GM23338 (cell line): ENCODE measurements around the gene EPS8. TPM values are rescaled to one million over a fixed set of nuclear protein-coding genes. Genes with fewer than 3 reads are reported as not detected.

Experiments
- ATAC-seq: fragments of 200-7000 bp; cut with Tn5 transposase; 3 replicates; pipeline ENCODE4 v1.9.1; 2020
- DNase-seq: peaks from one replicate; pipeline ENCODE4 v3.0.0-alpha.2; 2015; ENCODE audit warnings: low spot score
- H2AFZ ChIP-seq: fragments of 200-600 bp; sonication (generic); 2 replicates; pipeline ENCODE4 v1.8.0; 2016; ENCODE audit warnings: antibody characterized with exemption, mild to moderate bottlenecking, moderate library complexity
- H3F3A ChIP-seq: fragments of 200-600 bp; sonication (generic); replicated peaks from 2 replicates; pipeline ENCODE4 v1.8.0; 2017; ENCODE audit warnings: antibody characterized with exemption, mixed run types, low read depth
- H3K27ac ChIP-seq: fragments of 200-600 bp; sonication (generic); 2 replicates; pipeline ENCODE4 v1.6.1; 2016; ENCODE audit warnings: low read depth
- H3K27me3 ChIP-seq: fragments of 200-600 bp; sonication (generic); 2 replicates; pipeline ENCODE4 v1.8.0; 2016; ENCODE audit warnings: mild to moderate bottlenecking, mixed run types, moderate library complexity; ENCODE audit not compliant: insufficient read depth
- H3K36me3 ChIP-seq: fragments of 200-600 bp; sonication (generic); 2 replicates; pipeline ENCODE4 v1.8.0; 2016; ENCODE audit warnings: mild to moderate bottlenecking; ENCODE audit not compliant: insufficient read depth
- H3K4me1 ChIP-seq: fragments of 200-600 bp; sonication (generic); 2 replicates; pipeline ENCODE4 v1.8.0; 2016; ENCODE audit warnings: mild to moderate bottlenecking, moderate library complexity; ENCODE audit not compliant: insufficient read depth
- H3K4me2 ChIP-seq: fragments of 200-600 bp; sonication (generic); 2 replicates; pipeline ENCODE4 v1.7.1; 2017; ENCODE audit warnings: mixed run types
- H3K4me3 ChIP-seq: fragments of 200-600 bp; sonication (generic); 2 replicates; pipeline ENCODE4 v1.6.1; 2016; ENCODE audit warnings: mixed run types
- H3K79me2 ChIP-seq: fragments of 200-600 bp; sonication (generic); replicated peaks from 2 replicates; pipeline ENCODE4 v1.8.0; 2017; ENCODE audit warnings: mild to moderate bottlenecking; ENCODE audit not compliant: insufficient read depth
- H3K9me2 ChIP-seq: fragments of 200-600 bp; sonication (generic); 2 replicates; pipeline ENCODE4 v1.8.0; 2017; ENCODE audit not compliant: insufficient read depth
- H4K20me1 ChIP-seq: fragments of 200-600 bp; sonication (generic); replicated peaks from 2 replicates; pipeline ENCODE4 v1.8.0; 2017; ENCODE audit warnings: mild to moderate bottlenecking; ENCODE audit not compliant: insufficient read depth
- H3K27ac Mint-ChIP-seq: 2 replicates; pipeline ENCODE4 v1.8.0; 2020; ENCODE audit warnings: inconsistent platforms, mild to moderate bottlenecking, moderate library complexity, mixed read lengths
- H3K27me3 Mint-ChIP-seq: 3 replicates; pipeline ENCODE4 v1.8.0; 2022; ENCODE audit warnings: low read depth, mild to moderate bottlenecking, moderate library complexity, mixed read lengths, inconsistent platforms; ENCODE audit not compliant: insufficient read depth, poor library complexity
- H3K36me3 Mint-ChIP-seq: 3 replicates; pipeline ENCODE4 v1.8.0; 2021; ENCODE audit warnings: low read depth, mild to moderate bottlenecking, inconsistent platforms, moderate library complexity, mixed read lengths
- H3K4me1 Mint-ChIP-seq: 3 replicates; pipeline ENCODE4 v1.8.0; 2020; ENCODE audit warnings: mild to moderate bottlenecking, inconsistent platforms, mixed read lengths
- H3K4me3 Mint-ChIP-seq: 3 replicates; pipeline ENCODE4 v1.8.0; 2021; ENCODE audit warnings: moderate library complexity, mild to moderate bottlenecking, inconsistent platforms, mixed read lengths
- H3K9me3 Mint-ChIP-seq: 3 replicates; pipeline ENCODE4 v1.8.0; 2020; ENCODE audit warnings: moderate library complexity, mild to moderate bottlenecking, inconsistent platforms, mixed read lengths
- POLR2AphosphoS5 ChIP-seq: IDR thresholded peaks from 2 replicates; pipeline ENCODE4 v1.6.1; 2016; ENCODE audit warnings: antibody characterized with exemption, low read depth
- ZNF462 ChIP-seq: fragments of 250-450 bp; sonication (Bioruptor Pico); IDR thresholded peaks from 2 replicates; pipeline ENCODE4 v1.5.0; 2020; ENCODE audit warnings: mild to moderate bottlenecking, moderate library complexity
- polyA plus RNA-seq: library from polyadenylated mRNA; unstranded; fragments of >200 nt; fragmentation: Nextera tagmentation; extraction: Ambion mirVana; gene quantifications from 2 replicates; pipeline ENCODE4 v1.2.1, GENCODE V29; 2016
- total RNA-seq: library from RNA; depleted of rRNA; stranded (reverse); fragments of >200 nt; shearing (Covaris generic); gene quantifications from 2 replicates; pipeline ENCODE4 v1.2.3, GENCODE V29; 2014
- TF ChIP-seq, protein P1 (sequence below): IDR thresholded peaks from one replicate; pipeline ENCODE4 v1.6.1; 2018; ENCODE audit warnings: antibody characterized with exemption; ENCODE audit not compliant: unreplicated experiment
- TF ChIP-seq, protein P2 (sequence below), 2 experiments: fragments of 200-600 bp in 1 of 2; sonication (generic) in 1 of 2; conservative IDR thresholded peaks; 2 replicates each; pipeline versions ENCODE4 v1.5.1 to v1.6.1; 2016 to 2017; ENCODE audit warnings: antibody characterized with exemption in 2 of 2, low read depth in 2 of 2, mild to moderate bottlenecking in 2 of 2, moderate library complexity in 1 of 2

EPS8 gene
- total and polyA plus RNA-seq, 2 experiments from 2014 or later: 3.5 to 5.4 TPM

DNA sequence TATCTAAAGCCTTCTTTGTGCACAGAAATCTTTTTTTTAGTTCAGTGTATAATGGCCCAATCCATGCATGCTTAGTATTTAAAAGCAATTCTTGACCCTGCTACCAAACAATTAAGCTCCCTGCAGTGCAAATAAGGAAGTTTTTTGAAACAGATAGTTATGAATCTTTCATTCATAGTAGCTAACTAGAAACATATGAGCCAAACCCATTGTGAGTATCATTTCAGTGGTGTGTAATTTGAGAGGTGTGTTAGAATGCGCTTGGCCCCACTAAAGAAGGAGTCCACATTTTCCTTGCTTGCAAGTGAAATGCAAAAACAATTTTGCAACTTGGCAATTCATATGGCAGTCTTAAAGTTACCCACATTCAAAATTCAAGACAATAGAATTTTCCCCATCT lies 14.4 kb downstream of the EPS8 start (continued):
- TF ChIP-seq, protein P1, sequence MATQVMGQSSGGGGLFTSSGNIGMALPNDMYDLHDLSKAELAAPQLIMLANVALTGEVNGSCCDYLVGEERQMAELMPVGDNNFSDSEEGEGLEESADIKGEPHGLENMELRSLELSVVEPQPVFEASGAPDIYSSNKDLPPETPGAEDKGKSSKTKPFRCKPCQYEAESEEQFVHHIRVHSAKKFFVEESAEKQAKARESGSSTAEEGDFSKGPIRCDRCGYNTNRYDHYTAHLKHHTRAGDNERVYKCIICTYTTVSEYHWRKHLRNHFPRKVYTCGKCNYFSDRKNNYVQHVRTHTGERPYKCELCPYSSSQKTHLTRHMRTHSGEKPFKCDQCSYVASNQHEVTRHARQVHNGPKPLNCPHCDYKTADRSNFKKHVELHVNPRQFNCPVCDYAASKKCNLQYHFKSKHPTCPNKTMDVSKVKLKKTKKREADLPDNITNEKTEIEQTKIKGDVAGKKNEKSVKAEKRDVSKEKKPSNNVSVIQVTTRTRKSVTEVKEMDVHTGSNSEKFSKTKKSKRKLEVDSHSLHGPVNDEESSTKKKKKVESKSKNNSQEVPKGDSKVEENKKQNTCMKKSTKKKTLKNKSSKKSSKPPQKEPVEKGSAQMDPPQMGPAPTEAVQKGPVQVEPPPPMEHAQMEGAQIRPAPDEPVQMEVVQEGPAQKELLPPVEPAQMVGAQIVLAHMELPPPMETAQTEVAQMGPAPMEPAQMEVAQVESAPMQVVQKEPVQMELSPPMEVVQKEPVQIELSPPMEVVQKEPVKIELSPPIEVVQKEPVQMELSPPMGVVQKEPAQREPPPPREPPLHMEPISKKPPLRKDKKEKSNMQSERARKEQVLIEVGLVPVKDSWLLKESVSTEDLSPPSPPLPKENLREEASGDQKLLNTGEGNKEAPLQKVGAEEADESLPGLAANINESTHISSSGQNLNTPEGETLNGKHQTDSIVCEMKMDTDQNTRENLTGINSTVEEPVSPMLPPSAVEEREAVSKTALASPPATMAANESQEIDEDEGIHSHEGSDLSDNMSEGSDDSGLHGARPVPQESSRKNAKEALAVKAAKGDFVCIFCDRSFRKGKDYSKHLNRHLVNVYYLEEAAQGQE: no peak
- no peak for TF ChIP-seq POLR2AphosphoS5

DNA sequence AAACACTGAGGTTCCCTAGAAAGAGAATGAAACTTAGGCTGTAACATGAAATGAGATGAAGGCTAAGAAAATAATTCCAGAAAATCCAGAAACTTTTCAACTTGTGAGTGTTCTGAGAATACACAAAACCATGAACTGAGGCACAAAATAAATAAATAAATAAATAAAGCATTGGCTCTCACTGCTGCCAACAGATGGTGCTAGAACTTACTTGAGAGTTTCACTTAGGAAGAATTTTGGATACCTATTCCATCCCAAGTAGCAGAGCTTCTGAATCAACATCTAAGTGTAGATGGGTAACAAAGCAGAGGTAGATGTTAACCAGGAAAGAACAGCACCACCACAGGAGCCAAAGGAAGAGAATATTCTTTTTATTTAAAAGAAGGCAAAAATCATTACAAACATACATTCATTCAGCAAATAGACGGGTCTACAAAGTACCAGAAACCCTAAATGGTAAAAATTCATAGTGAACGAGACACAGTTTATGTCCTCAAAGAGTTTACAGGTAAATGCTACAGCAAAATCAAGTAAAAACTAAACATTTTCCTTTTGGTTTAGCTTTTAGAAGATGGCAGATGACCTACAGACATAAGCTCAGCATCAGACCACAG lies 16.7 kb downstream of the EPS8 start:
- Mint-ChIP-seq H3K4me1 (peaks cover 19% of the 10 kb centered on the region; the same call in 2 of the 3 replicates), H3K27me3 (peaks cover 2% of the 10 kb centered on the region), H3K4me3 (no peak overlapping the region), H3K27ac (no peak overlapping the region), H3K9me3 (no peaks in the 10 kb centered on the region), H3K36me3 (no peaks in the 10 kb centered on the region)
- H3K27me3 ChIP-seq: no peaks in the 10 kb centered on the region
- ATAC-seq (peak; percentile 47), DNase-seq (peak; percentile 65)
- no peaks in the 10 kb centered on the region for H3F3A ChIP-seq
- no peaks in the 10 kb centered on the region for H3K36me3 ChIP-seq
- H4K20me1 ChIP-seq: no peaks in the 10 kb centered on the region
- peaks cover 14% of the 10 kb centered on the region; the same call in 1 of the 2 replicates for H3K4me1 ChIP-seq
- H2AFZ ChIP-seq: no peak overlapping the region
- H3K27ac ChIP-seq: no peak overlapping the region
- H3K79me2 ChIP-seq: no peaks in the 10 kb centered on the region
- TF ChIP-seq, protein P2, sequence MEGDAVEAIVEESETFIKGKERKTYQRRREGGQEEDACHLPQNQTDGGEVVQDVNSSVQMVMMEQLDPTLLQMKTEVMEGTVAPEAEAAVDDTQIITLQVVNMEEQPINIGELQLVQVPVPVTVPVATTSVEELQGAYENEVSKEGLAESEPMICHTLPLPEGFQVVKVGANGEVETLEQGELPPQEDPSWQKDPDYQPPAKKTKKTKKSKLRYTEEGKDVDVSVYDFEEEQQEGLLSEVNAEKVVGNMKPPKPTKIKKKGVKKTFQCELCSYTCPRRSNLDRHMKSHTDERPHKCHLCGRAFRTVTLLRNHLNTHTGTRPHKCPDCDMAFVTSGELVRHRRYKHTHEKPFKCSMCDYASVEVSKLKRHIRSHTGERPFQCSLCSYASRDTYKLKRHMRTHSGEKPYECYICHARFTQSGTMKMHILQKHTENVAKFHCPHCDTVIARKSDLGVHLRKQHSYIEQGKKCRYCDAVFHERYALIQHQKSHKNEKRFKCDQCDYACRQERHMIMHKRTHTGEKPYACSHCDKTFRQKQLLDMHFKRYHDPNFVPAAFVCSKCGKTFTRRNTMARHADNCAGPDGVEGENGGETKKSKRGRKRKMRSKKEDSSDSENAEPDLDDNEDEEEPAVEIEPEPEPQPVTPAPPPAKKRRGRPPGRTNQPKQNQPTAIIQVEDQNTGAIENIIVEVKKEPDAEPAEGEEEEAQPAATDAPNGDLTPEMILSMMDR (conservative IDR thresholded peaks at IDR 0.05; ENCODE audit: low read depth in 2 of 2): peak; percentile 53 to 77; a peak in 3 of 4 replicates
- TF ChIP-seq ZNF462 (CRISPR knock-in tag): no peak
- no peaks in the 10 kb centered on the region for H3K9me2 ChIP-seq
- no peak overlapping the region for H3K4me3 ChIP-seq
- no peak overlapping the region for H3K4me2 ChIP-seq
